Nephron (organoid): ENCODE data around the gene ASCC1.

Source experiments
- H3K27ac Mint-ChIP-seq, 3 experiments: 2 replicates each; pipeline ENCODE4 v1.8.0; 2020; ENCODE audit warnings: mixed read lengths in 3 of 3, mild to moderate bottlenecking in 2 of 3, moderate library complexity in 1 of 3
- H3K27me3 Mint-ChIP-seq: 2 replicates; pipeline ENCODE4 v1.8.0; 2021; ENCODE audit warnings: low read depth, mild to moderate bottlenecking, moderate library complexity, mixed read lengths
- H3K36me3 Mint-ChIP-seq: 2 replicates; pipeline ENCODE4 v1.8.0; 2020; ENCODE audit warnings: low read depth, mixed read lengths
- H3K4me1 Mint-ChIP-seq: 2 replicates; pipeline ENCODE4 v1.8.0; 2020; ENCODE audit warnings: mixed read lengths
- H3K4me3 Mint-ChIP-seq, 3 experiments: 2 replicates each; pipeline ENCODE4 v1.8.0; 2020; ENCODE audit warnings: mild to moderate bottlenecking in 3 of 3, mixed read lengths in 3 of 3, moderate library complexity in 2 of 3
- H3K9me3 Mint-ChIP-seq: 2 replicates; pipeline ENCODE4 v1.8.0; 2020; ENCODE audit warnings: mixed read lengths
- TF ChIP-seq, protein P1 (sequence below), 3 experiments: fragments of 200-600 bp; sonication (generic); IDR thresholded peaks; one replicate each; pipeline ENCODE4 v1.5.0; 2021; ENCODE audit warnings: antibody characterized with exemption in 3 of 3; ENCODE audit not compliant: unreplicated experiment in 3 of 3

The ASCC1 gene

GRCh38 chr10:72077275-72077990 is 138.6 kb downstream of the ASCC1 start:
- TF ChIP-seq, protein P1, sequence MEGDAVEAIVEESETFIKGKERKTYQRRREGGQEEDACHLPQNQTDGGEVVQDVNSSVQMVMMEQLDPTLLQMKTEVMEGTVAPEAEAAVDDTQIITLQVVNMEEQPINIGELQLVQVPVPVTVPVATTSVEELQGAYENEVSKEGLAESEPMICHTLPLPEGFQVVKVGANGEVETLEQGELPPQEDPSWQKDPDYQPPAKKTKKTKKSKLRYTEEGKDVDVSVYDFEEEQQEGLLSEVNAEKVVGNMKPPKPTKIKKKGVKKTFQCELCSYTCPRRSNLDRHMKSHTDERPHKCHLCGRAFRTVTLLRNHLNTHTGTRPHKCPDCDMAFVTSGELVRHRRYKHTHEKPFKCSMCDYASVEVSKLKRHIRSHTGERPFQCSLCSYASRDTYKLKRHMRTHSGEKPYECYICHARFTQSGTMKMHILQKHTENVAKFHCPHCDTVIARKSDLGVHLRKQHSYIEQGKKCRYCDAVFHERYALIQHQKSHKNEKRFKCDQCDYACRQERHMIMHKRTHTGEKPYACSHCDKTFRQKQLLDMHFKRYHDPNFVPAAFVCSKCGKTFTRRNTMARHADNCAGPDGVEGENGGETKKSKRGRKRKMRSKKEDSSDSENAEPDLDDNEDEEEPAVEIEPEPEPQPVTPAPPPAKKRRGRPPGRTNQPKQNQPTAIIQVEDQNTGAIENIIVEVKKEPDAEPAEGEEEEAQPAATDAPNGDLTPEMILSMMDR (IDR thresholded peaks at IDR 0.05; ENCODE audit: unreplicated experiment in 3 of 3), result no peak
- peaks cover 22% of the 10 kb centered on the region for H3K4me1 Mint-ChIP-seq
- H3K36me3 Mint-ChIP-seq, result no peaks in the 10 kb centered on the region
- H3K27ac Mint-ChIP-seq, result peak overlapping the region; percentile 21 to 35 (median 27)
- H3K4me3 Mint-ChIP-seq, result no peak overlapping the region
- no peaks in the 10 kb centered on the region for H3K27me3 Mint-ChIP-seq
- H3K9me3 Mint-ChIP-seq, result no peaks in the 10 kb centered on the region

DNA sequence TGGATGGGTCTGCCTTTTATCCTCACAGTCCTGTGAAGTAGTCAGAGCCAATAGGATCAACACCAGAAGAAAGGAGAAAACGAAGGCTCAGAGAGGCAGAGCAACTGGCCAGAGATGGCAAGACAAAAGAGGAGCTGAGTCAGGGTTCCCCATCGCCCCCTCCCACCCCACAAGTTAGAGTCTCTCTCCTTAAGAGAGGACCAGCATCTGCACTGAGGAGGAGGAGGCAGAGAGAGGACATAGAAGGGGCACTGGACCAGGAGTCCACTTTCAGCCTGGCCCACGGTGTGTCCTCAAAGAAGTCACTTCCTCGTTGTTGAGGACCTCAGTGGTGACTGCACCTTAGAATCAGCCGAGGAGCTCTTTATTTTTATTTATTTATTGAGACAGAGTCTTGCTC is 139.3 kb downstream of the ASCC1 start:
- H3K27me3 Mint-ChIP-seq, result no peaks in the 10 kb centered on the region
- peaks cover 22% of the 10 kb centered on the region for H3K4me1 Mint-ChIP-seq
- TF ChIP-seq, protein P1 (IDR thresholded peaks at IDR 0.05; ENCODE audit: unreplicated experiment in 3 of 3), result no peak
- H3K27ac Mint-ChIP-seq, result peak overlapping the region in 1 of 3 experiments; percentile 43
- H3K4me3 Mint-ChIP-seq, result no peak overlapping the region
- H3K9me3 Mint-ChIP-seq, result no peaks in the 10 kb centered on the region
- no peaks in the 10 kb centered on the region for H3K36me3 Mint-ChIP-seq

- TF ChIP-seq, protein P1 (IDR thresholded peaks at IDR 0.05; ENCODE audit: unreplicated experiment in 3 of 3), result no peak
- H3K27ac Mint-ChIP-seq, result no peak overlapping the region
- H3K36me3 Mint-ChIP-seq, result peaks cover 4% of the 10 kb centered on the region
These were observed 140.5 kb downstream of the ASCC1 start for GRCh38 chr10:72075376-72076115.

DNA sequence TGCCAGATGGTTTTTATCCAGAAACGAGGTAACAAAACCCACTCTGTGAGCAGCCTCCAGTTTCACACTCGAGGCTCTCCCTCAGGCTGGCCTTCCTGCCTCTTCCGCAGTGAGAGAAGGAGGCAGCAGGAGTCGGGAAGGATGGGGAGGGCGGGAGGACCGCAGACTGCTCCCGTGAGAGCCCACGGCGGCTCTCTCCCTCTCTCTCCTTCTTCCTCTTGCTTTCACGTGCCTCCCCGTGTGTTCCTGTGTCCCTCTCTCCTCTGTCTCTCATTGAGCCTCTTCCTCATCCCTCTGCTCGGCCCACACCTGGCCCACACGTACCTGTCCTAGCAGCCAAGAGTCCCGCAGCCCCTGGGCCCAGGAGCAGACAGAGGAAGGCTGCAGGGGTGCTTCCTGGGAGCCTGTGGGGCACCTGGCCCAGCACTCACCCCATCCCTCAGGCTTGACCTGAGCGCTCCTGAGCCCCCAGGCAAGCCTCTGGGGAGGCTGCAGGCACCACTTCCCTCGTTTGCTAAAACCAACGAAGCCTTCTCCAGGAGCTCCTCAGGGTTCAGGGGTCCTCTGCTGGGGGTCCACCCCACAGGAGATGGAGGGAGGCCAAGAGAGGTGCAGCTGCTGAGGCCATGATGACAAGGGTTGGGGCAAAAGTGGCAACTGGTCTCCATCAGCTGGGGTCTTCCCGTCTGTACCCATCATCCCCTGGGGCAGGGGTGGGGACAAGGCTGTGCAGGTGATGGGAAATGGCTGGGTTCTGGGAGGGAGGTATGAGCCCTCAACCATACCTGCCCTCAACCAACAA is 141.3 kb downstream of the ASCC1 start:
- Mint-ChIP-seq H3K4me3 (no peak overlapping the region), H3K4me1 (peaks cover 16% of the 10 kb centered on the region), H3K9me3 (no peaks in the 10 kb centered on the region), H3K27ac (no peak overlapping the region), H3K27me3 (no peaks in the 10 kb centered on the region), H3K36me3 (peaks cover 4% of the 10 kb centered on the region)
- TF ChIP-seq, protein P1 (IDR thresholded peaks at IDR 0.05; ENCODE audit: unreplicated experiment in 3 of 3), result no peak

More at GRCh38 chr10:72075376-72076115, 140.5 kb downstream of the ASCC1 start:
- Mint-ChIP-seq H3K4me1 (peaks cover 17% of the 10 kb centered on the region), H3K9me3 (no peaks in the 10 kb centered on the region), H3K27me3 (no peaks in the 10 kb centered on the region), H3K4me3 (no peak overlapping the region)

DNA sequence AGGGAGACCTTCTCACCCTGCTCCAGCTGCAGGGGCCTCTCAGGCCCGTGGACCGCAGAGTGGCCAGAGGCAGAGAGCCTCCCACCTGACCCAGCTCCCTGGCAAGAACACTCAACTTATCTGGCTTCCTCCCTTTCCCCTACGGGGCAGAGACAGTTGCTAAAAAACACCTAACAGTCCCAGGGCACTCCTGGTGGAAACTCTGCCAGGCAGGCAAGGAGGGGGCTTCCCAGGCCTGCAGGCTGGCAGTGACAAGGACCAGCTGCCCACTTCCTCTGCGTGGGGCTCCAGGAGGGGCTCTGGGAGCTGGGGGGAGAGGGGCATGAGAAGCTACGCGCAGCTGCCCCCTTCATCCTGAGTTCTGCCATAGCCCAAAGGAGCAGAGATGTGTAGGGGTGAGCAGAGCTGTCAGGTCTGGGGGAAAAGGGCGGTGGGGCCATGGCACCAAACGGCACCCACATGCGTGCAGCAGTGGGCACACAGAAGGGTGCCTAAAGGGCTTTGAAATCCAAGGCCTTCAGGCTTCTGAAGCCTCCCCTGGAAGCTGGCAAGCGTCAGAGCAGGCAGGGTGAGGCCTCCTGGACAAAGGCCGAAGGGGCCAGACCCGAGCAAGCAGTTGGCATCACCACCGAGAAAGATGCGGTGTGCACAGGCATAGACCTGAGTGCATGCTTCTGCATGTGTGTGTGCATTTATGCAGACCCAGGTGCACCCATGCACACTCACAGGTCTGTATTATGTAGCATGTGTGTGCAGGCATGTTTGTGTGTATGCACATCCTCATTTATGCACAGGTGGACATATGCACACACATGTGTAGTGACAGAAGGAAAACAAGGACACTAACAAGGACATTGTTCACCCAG is 142.1 kb downstream of the ASCC1 start:
- peak overlapping the region in 1 of 3 experiments; percentile 12 for H3K4me3 Mint-ChIP-seq
- peaks cover 4% of the 10 kb centered on the region for H3K36me3 Mint-ChIP-seq

More for the DNA sequence above, 142.1 kb downstream of the ASCC1 start:
- Mint-ChIP-seq H3K9me3 (no peaks in the 10 kb centered on the region), H3K4me1 (peaks cover 18% of the 10 kb centered on the region), H3K27me3 (no peaks in the 10 kb centered on the region), H3K27ac (peak overlapping the region in 2 of 3 experiments; percentile 36 to 55)
- TF ChIP-seq, protein P1 (IDR thresholded peaks at IDR 0.05; ENCODE audit: unreplicated experiment in 3 of 3), result no peak
